PFSK-1 (cell line): ENCODE results near the gene PGAP3.

Source experiments
- POLR2AphosphoS5 ChIP-seq: IDR thresholded peaks from 2 replicates; pipeline ENCODE4 v1.6.1; 2012; ENCODE audit warnings: low read depth, mild to moderate bottlenecking, control low read depth, low read length, moderate library complexity
- TAF1 ChIP-seq: IDR thresholded peaks from 2 replicates; pipeline ENCODE4 v1.6.1; 2012; ENCODE audit warnings: low read length, control low read depth, borderline replicate concordance; ENCODE audit not compliant: insufficient read depth

GRCh38 chr17:39694593-39694992, 6.7 kb upstream of the PGAP3 start:
- no peak for TF ChIP-seq TAF1
- TF ChIP-seq POLR2AphosphoS5 = no peak
